Psoas muscle (tissue), 8 donors: ENCODE data around the gene KIAA1217. TPM values are rescaled to one million over a fixed set of nuclear protein-coding genes. Genes with fewer than 3 reads are reported as not detected.

Source experiments
- ATAC-seq, 4 donors: fragments of 200-7000 bp; cut with Tn5 transposase; one replicate each; pipeline ENCODE4 v1.9.1; 2020; ENCODE audit warnings: moderate library complexity in 3 of 4, mild to moderate bottlenecking in 2 of 4
- DNase-seq, 2 donors: peaks; one replicate each; pipeline ENCODE4 v3.0.0-alpha.2; 2020
- H3K27ac ChIP-seq: fragments of 200-600 bp; one replicate; pipeline ENCODE4 v1.8.0; 2022
- H3K27me3 ChIP-seq, 3 donors: fragments of 200-600 bp in 1 of 3; one replicate each; pipeline versions ENCODE4 v1.6.1 to v1.8.0; 2013 to 2022; ENCODE audit warnings: low read length in 2 of 3, mild to moderate bottlenecking in 2 of 3, moderate library complexity in 1 of 3; ENCODE audit not compliant: insufficient read depth in 3 of 3
- H3K36me3 ChIP-seq, 2 donors: fragments of 200-600 bp in 1 of 2; one replicate each; pipeline versions ENCODE4 v1.6.1 to v1.8.0; 2013 to 2022; ENCODE audit warnings: low read depth in 1 of 2, mild to moderate bottlenecking in 1 of 2, moderate library complexity in 1 of 2; ENCODE audit not compliant: insufficient read depth in 1 of 2
- H3K4me1 ChIP-seq: fragments of 200-600 bp; one replicate; pipeline ENCODE4 v1.8.0; 2022
- H3K4me3 ChIP-seq: fragments of 200-600 bp; one replicate; pipeline ENCODE4 v1.8.0; 2022; ENCODE audit warnings: mild to moderate bottlenecking
- H3K9me3 ChIP-seq: fragments of 200-600 bp; one replicate; pipeline ENCODE4 v1.8.0; 2022
- CTCF ChIP-seq: fragments of 200-600 bp; IDR thresholded peaks from one replicate; pipeline ENCODE4 v1.8.0; 2022; ENCODE audit warnings: antibody characterized with exemption
- WGBS, 3 donors: extraction: QIAGEN DNeasy Blood & Tissue Kit; methylation state at CpG; one replicate each; pipeline versions ENCODE4 v1.1.6 to v1.1.7; 2013; 5-methylcytosine and 5-hydroxymethylcytosine counted together
- intact Hi-C, 2 donors: fragments of 100-400 bp; cut with DNase I; formaldehyde crosslinking; loops; one replicate each; pipeline versions ENCODE4 v1.11.0 to v1.14.2; 2022
- polyA plus RNA-seq, 3 donors: library from polyadenylated mRNA; stranded (reverse); fragments of 200-250 nt; gene quantifications; one replicate each; pipeline ENCODE4 v1.2.3, GENCODE V29; 2013
- total RNA-seq, 4 donors: library from RNA; stranded (reverse); fragmentation: NEBNext Ultra II Directional in 2 of 4; extraction: Animal tissue kit (Norgen Biotek cat#: 25700) in 2 of 4; gene quantifications; one replicate each; pipeline versions ENCODE4 v1.2.1 to v1.2.4, GENCODE V29; 2021 to 2023
- donor health status: healthy with polysubstance abuse.
- donor health status: DM: no; HTN: no; CAD: no; lungs with moderate emphysema.
- donor health status: Bipolar disorder and iron deficiency.
- donor health status: healthy.
- donor health status: DM: yes; HTN: yes; CAD: no.
- donor health status: DM: no; HTN: no; CAD: no.
- donor health status: DM: no; HTN: no; CAD: no.
- donor health status: DM: yes; HTN: yes; CAD: no.

Gene KIAA1217
- total and polyA plus RNA-seq, 7 donors, result 8.9 to 169 (median 65.9) TPM

- H3K4me1 ChIP-seq, result peaks cover 58% of the 10 kb centered on the region
Measured at GRCh38 chr10:24407928-24408327, 199.0 kb downstream of the KIAA1217 start.

GRCh38 chr10:24408365-24408764 lies 199.4 kb downstream of the KIAA1217 start:
- no peak for DNase-seq
- no peak for TF ChIP-seq CTCF
- Histone ChIP-seq H3K4me3 (no peak overlapping the region), H3K4me1 (peaks cover 58% of the 10 kb centered on the region), H3K27me3 (no peaks in the 10 kb centered on the region), H3K27ac (peak overlapping the region; percentile 82), H3K9me3 (no peaks in the 10 kb centered on the region), H3K36me3 (no peaks in the 10 kb centered on the region)
- 52 to 96% (median 58%) methylated on average over 2 of the region's 2 CpGs for WGBS, 3 donors
- peak in 3 of 4 donors; percentile 10 to 30 (median 21) for ATAC-seq
- intact Hi-C loops, result no loop called here

More at GRCh38 chr10:24407928-24408327, 199.0 kb downstream of the KIAA1217 start:
- peak; percentile 17 to 59 (median 50) for ATAC-seq
- H3K9me3 ChIP-seq, result no peaks in the 10 kb centered on the region
- no peaks in the 10 kb centered on the region for H3K36me3 ChIP-seq
- no peaks in the 10 kb centered on the region for H3K27me3 ChIP-seq
- intact Hi-C loops, result no loop called here
- H3K4me3 ChIP-seq, result no peak overlapping the region
- DNase-seq, result no peak
- no peak for TF ChIP-seq CTCF
- H3K27ac ChIP-seq, result peak overlapping the region; percentile 82

GRCh38 chr10:24414597-24414996 lies 205.7 kb downstream of the KIAA1217 start:
- intact Hi-C loops, result no loop called here

GRCh38 chr10:24415455-24416125 lies 206.7 kb downstream of the KIAA1217 start:
- Histone ChIP-seq H3K27me3 (no peaks in the 10 kb centered on the region), H3K27ac (peak overlapping the region; percentile 82), H3K9me3 (no peaks in the 10 kb centered on the region), H3K4me1 (peaks cover 38% of the 10 kb centered on the region), H3K36me3 (no peaks in the 10 kb centered on the region), H3K4me3 (peak overlapping the region; percentile 26)
- no peak for TF ChIP-seq CTCF
- intact Hi-C loops, result loop anchor here in 1 of 2 donors (5.0 kb wide), 1 partner anchor 37 kb away; no protein-coding TSS in a partner anchor
- ATAC-seq, result peak; percentile 61 to 91 (median 86)
- WGBS, 3 donors, result 29 to 32% (median 30%) methylated on average over 5 of the region's 5 CpGs
- peak; percentile 87 to 96 for DNase-seq

More at GRCh38 chr10:24414597-24414996, 205.7 kb downstream of the KIAA1217 start:
- Histone ChIP-seq H3K36me3 (no peaks in the 10 kb centered on the region), H3K27ac (peak overlapping the region; percentile 82), H3K9me3 (no peaks in the 10 kb centered on the region), H3K27me3 (no peaks in the 10 kb centered on the region), H3K4me1 (peaks cover 42% of the 10 kb centered on the region), H3K4me3 (no peak overlapping the region)
- TF ChIP-seq CTCF, result no peak
- ATAC-seq, result no peak
- whole genome bisulfite sequencing, 3 donors, result 91 to 96% (median 93%) methylated on average over 6 of the region's 6 CpGs
- no peak for DNase-seq
